Astrocyte (in vitro differentiated cells and primary cell): ENCODE measurements around the gene DSC3. TPM values are rescaled to one million over a fixed set of nuclear protein-coding genes. Genes with fewer than 3 reads are reported as not detected.

Experiments
- DNase-seq: peaks from one replicate; pipeline ENCODE4 v3.0.0-alpha.2; 2010; ENCODE audit warnings: low read depth
- FAIRE-seq: peaks from 2 replicates; lab custom pipeline; 2011; peaks lifted over from hg19 to GRCh38; lab: Jason Lieb, UNC
- H2AFZ ChIP-seq: 2 replicates; pipeline ENCODE4 v1.6.0; 2012; ENCODE audit warnings: low read depth, low read length, inconsistent platforms
- H3K27ac ChIP-seq: 2 replicates; pipeline ENCODE4 v1.5.1; 2011; ENCODE audit warnings: low read depth, low read length, inconsistent platforms
- H3K27me3 ChIP-seq: 2 replicates; pipeline ENCODE4 v1.6.0; 2011; ENCODE audit warnings: low read length, inconsistent platforms; ENCODE audit not compliant: insufficient read depth
- H3K36me3 ChIP-seq: 2 replicates; pipeline ENCODE4 v1.5.1; 2011; ENCODE audit warnings: low read length, inconsistent platforms; ENCODE audit not compliant: insufficient read depth
- H3K4me1 ChIP-seq: 2 replicates; pipeline ENCODE4 v1.5.1; 2011; ENCODE audit warnings: low read length, inconsistent platforms; ENCODE audit not compliant: insufficient read depth
- H3K4me2 ChIP-seq: 2 replicates; pipeline ENCODE4 v1.6.0; 2012; ENCODE audit warnings: low read length, inconsistent platforms
- H3K4me3 ChIP-seq: 2 replicates; pipeline ENCODE4 v1.5.1; 2011; ENCODE audit warnings: low read depth, mild to moderate bottlenecking, low read length, inconsistent platforms; ENCODE audit not compliant: insufficient read depth
- H3K79me2 ChIP-seq: 2 replicates; pipeline ENCODE4 v1.6.0; 2012; ENCODE audit warnings: mild to moderate bottlenecking, low read length, inconsistent platforms; ENCODE audit not compliant: insufficient read depth
- H3K9ac ChIP-seq: 2 replicates; pipeline ENCODE4 v1.6.0; 2012; ENCODE audit warnings: mild to moderate bottlenecking, low read length, inconsistent platforms
- H3K9me3 ChIP-seq: 2 replicates; pipeline ENCODE4 v1.5.1; 2012; ENCODE audit warnings: low read depth, mild to moderate bottlenecking, low read length, inconsistent platforms; ENCODE audit not compliant: insufficient read depth
- H4K20me1 ChIP-seq: 2 replicates; pipeline ENCODE4 v1.6.0; 2012; ENCODE audit warnings: low read length, inconsistent platforms; ENCODE audit not compliant: insufficient read depth
- H3K27ac Mint-ChIP-seq: one replicate; pipeline ENCODE4 v1.8.0; 2021; ENCODE audit warnings: mild to moderate bottlenecking, mixed read lengths; ENCODE audit not compliant: unreplicated experiment
- H3K27me3 Mint-ChIP-seq: one replicate; pipeline ENCODE4 v1.8.0; 2021; ENCODE audit warnings: low read depth, mixed read lengths; ENCODE audit not compliant: unreplicated experiment
- H3K36me3 Mint-ChIP-seq: one replicate; pipeline ENCODE4 v1.8.0; 2021; ENCODE audit warnings: low read depth, mixed read lengths; ENCODE audit not compliant: unreplicated experiment
- H3K4me1 Mint-ChIP-seq: one replicate; pipeline ENCODE4 v1.8.0; 2021; ENCODE audit warnings: low read depth, mixed read lengths; ENCODE audit not compliant: unreplicated experiment
- H3K4me3 Mint-ChIP-seq: one replicate; pipeline ENCODE4 v1.8.0; 2021; ENCODE audit warnings: mild to moderate bottlenecking, moderate library complexity, mixed read lengths; ENCODE audit not compliant: unreplicated experiment
- H3K9me3 Mint-ChIP-seq: one replicate; pipeline ENCODE4 v1.8.0; 2021; ENCODE audit warnings: mild to moderate bottlenecking, mixed read lengths; ENCODE audit not compliant: unreplicated experiment
- EZH2 ChIP-seq: IDR thresholded peaks from 2 replicates; pipeline ENCODE4 v1.6.1; 2012; ENCODE audit warnings: mild to moderate bottlenecking, low read length, inconsistent platforms; ENCODE audit not compliant: insufficient read depth
- total RNA-seq: library from RNA; stranded (reverse); gene quantifications from 2 replicates; pipeline ENCODE4 v1.2.1, GENCODE V29; 2021
- TF ChIP-seq, protein P1 (sequence below): IDR thresholded peaks from 2 replicates; pipeline ENCODE4 v1.5.1; 2011; ENCODE audit warnings: low read depth, mild to moderate bottlenecking, inconsistent platforms, low read length, moderate library complexity; ENCODE audit not compliant: insufficient read depth

The DSC3 gene
- total RNA-seq, 1 donor from 2014 or later = 5.2 TPM

DNA sequence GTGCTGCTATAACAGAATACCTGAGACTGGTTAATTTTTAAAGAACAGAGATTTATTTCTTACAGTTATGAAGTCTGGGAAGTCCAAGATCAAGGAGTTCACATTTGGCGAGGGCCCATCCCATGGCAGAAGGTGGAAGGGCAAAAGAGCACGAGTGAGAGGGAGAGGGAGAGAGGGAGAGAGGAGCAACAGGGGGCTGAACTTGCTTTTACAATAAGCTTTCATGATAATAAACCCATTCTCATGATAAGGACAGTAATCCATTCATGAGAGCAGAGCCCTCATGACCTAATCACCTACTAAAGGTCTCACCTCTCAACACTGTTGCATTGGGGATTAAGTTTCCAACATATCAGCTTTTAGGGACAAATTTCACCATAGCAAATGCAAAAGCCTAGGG lies 45.3 kb downstream of the DSC3 start:
- no peaks in the 10 kb centered on the region for H4K20me1 ChIP-seq
- H3K4me3 ChIP-seq = no peak overlapping the region
- no peaks in the 10 kb centered on the region for H3K36me3 ChIP-seq
- H3K9ac ChIP-seq = no peak overlapping the region
- H2AFZ ChIP-seq = no peak overlapping the region
- H3K4me2 ChIP-seq = no peak overlapping the region
- H3K27ac ChIP-seq = no peak overlapping the region
- Mint-ChIP-seq H3K4me3 (no peak overlapping the region), H3K9me3 (no peaks in the 10 kb centered on the region), H3K27ac (no peak overlapping the region), H3K4me1 (no peaks in the 10 kb centered on the region), H3K36me3 (no peaks in the 10 kb centered on the region), H3K27me3 (no peaks in the 10 kb centered on the region)
- H3K4me1 ChIP-seq = no peaks in the 10 kb centered on the region
- TF ChIP-seq, protein P1, sequence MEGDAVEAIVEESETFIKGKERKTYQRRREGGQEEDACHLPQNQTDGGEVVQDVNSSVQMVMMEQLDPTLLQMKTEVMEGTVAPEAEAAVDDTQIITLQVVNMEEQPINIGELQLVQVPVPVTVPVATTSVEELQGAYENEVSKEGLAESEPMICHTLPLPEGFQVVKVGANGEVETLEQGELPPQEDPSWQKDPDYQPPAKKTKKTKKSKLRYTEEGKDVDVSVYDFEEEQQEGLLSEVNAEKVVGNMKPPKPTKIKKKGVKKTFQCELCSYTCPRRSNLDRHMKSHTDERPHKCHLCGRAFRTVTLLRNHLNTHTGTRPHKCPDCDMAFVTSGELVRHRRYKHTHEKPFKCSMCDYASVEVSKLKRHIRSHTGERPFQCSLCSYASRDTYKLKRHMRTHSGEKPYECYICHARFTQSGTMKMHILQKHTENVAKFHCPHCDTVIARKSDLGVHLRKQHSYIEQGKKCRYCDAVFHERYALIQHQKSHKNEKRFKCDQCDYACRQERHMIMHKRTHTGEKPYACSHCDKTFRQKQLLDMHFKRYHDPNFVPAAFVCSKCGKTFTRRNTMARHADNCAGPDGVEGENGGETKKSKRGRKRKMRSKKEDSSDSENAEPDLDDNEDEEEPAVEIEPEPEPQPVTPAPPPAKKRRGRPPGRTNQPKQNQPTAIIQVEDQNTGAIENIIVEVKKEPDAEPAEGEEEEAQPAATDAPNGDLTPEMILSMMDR = no peak
- no peak for TF ChIP-seq EZH2
- no peaks in the 10 kb centered on the region for H3K9me3 ChIP-seq
- no peak for DNase-seq
- H3K27me3 ChIP-seq = no peaks in the 10 kb centered on the region
- FAIRE-seq = no peak
- H3K79me2 ChIP-seq = no peaks in the 10 kb centered on the region

DNA sequence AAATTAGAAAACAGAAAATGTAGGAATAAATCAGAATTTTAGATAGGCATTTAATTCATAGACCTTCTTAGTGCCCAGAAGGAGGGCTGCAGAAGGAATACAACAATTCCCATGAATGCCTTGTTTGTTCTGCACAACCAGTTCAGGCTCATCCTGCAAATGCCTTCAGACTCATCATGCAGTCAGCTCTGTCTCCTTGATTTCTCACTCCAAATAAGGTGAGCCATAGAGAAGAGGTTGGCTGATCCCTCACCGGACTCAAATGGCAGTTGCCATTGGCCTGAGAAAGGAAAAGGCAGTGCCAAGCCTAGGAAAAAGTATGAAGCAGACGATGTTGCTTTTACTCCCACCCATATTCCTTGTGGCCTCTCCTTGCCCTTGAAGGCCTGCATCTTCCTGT lies 50.3 kb downstream of the DSC3 start:
- Mint-ChIP-seq H3K36me3 (no peaks in the 10 kb centered on the region), H3K27ac (no peak overlapping the region), H3K4me3 (no peak overlapping the region), H3K27me3 (no peaks in the 10 kb centered on the region), H3K4me1 (no peaks in the 10 kb centered on the region), H3K9me3 (no peaks in the 10 kb centered on the region)
- Histone ChIP-seq H3K27me3 (no peaks in the 10 kb centered on the region), H3K9me3 (no peaks in the 10 kb centered on the region), H2AFZ (no peak overlapping the region), H3K4me1 (no peaks in the 10 kb centered on the region), H3K4me2 (no peak overlapping the region), H3K79me2 (no peaks in the 10 kb centered on the region), H4K20me1 (no peaks in the 10 kb centered on the region), H3K27ac (no peak overlapping the region), H3K4me3 (no peak overlapping the region), H3K9ac (no peak overlapping the region), H3K36me3 (no peaks in the 10 kb centered on the region)
- TF ChIP-seq, protein P1 = no peak
- no peak for TF ChIP-seq EZH2
- DNase-seq (no peak), FAIRE-seq (no peak)

DNA sequence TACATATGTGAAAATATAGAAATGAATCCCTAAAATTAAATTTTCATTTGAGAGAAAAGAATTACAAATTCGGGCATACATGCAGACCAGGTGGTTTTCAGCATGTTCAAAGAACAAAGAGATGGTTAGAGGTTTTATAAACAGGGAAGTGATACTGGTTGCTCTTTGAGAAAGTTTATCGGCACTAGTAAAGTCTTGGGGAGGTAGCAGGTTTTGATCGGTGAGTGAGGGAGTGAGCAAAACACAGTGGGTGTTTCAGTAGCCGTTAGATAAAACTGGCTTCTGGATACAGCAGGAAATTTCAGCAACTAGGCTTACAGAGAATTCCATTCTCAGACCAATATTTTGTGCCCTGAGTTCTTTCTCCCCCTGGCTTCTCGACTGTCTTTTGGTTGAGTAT lies 51.1 kb downstream of the DSC3 start:
- H3K79me2 ChIP-seq = no peaks in the 10 kb centered on the region
- H3K4me1 ChIP-seq = no peaks in the 10 kb centered on the region
- H4K20me1 ChIP-seq = no peaks in the 10 kb centered on the region
- DNase-seq (no peak), FAIRE-seq (no peak)
- Mint-ChIP-seq H3K36me3 (no peaks in the 10 kb centered on the region), H3K4me3 (no peak overlapping the region), H3K27me3 (no peaks in the 10 kb centered on the region), H3K4me1 (no peaks in the 10 kb centered on the region), H3K9me3 (no peaks in the 10 kb centered on the region), H3K27ac (no peak overlapping the region)
- no peak overlapping the region for H3K9ac ChIP-seq
- H3K4me2 ChIP-seq = no peak overlapping the region
- H2AFZ ChIP-seq = no peak overlapping the region
- no peak overlapping the region for H3K27ac ChIP-seq
- H3K27me3 ChIP-seq = no peaks in the 10 kb centered on the region
- H3K36me3 ChIP-seq = no peaks in the 10 kb centered on the region
- TF ChIP-seq, protein P1 = no peak
- no peak for TF ChIP-seq EZH2
- H3K9me3 ChIP-seq = no peaks in the 10 kb centered on the region
- no peak overlapping the region for H3K4me3 ChIP-seq
